OCI-LY7 (cell line): ENCODE measurements around the gene PMP22.

ENCODE experiments used
- EZH2phosphoT487 ChIP-seq: fragments of 200-600 bp; sonication (generic); IDR thresholded peaks from 2 replicates; pipeline ENCODE4 v1.6.1; 2018; ENCODE audit warnings: low read depth, borderline replicate concordance, mild to moderate bottlenecking, mixed run types, antibody characterized with exemption, low read length, moderate library complexity, mixed read lengths
- TF ChIP-seq, protein P1 (sequence below): fragments of 200-600 bp; sonication (generic); conservative IDR thresholded peaks from 2 replicates; pipeline ENCODE4 v1.5.1; 2014; ENCODE audit warnings: mild to moderate bottlenecking, antibody characterized with exemption, low read length, moderate library complexity, mixed read lengths

DNA sequence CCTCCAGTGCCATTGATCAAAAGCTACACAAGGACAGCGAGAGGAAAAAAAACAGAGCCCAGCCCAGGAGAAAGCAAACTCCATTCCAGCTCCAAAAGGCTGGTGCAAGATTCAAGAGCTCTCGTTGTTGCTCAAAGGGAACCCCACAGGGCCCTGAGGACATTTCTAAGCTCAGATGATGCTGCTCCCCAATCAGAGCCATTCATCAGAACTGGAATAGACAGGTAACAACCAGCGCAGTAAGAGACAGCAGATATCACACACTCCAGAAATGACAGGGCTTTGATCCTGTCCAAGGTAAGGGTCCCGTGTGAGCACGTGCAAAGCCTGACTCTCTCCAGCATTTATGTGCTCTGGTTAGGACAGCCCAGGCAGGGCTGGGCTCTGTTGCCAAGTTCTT lies 20.1 kb downstream of the PMP22 start:
- TF ChIP-seq, protein P1, sequence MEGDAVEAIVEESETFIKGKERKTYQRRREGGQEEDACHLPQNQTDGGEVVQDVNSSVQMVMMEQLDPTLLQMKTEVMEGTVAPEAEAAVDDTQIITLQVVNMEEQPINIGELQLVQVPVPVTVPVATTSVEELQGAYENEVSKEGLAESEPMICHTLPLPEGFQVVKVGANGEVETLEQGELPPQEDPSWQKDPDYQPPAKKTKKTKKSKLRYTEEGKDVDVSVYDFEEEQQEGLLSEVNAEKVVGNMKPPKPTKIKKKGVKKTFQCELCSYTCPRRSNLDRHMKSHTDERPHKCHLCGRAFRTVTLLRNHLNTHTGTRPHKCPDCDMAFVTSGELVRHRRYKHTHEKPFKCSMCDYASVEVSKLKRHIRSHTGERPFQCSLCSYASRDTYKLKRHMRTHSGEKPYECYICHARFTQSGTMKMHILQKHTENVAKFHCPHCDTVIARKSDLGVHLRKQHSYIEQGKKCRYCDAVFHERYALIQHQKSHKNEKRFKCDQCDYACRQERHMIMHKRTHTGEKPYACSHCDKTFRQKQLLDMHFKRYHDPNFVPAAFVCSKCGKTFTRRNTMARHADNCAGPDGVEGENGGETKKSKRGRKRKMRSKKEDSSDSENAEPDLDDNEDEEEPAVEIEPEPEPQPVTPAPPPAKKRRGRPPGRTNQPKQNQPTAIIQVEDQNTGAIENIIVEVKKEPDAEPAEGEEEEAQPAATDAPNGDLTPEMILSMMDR: no peak
- TF ChIP-seq EZH2phosphoT487: no peak
